ENCODE data around the gene CLRN2. TPM values are rescaled to one million over a fixed set of nuclear protein-coding genes. Genes with fewer than 3 reads are reported as not detected.
"Not testable (repeated sequence)": the region's sequence is repeated elsewhere in the genome, so short reads cannot be mapped to it uniquely, and the experiment has no call there.

The CLRN2 gene
- polyA plus RNA-seq, 3 donors from 2014 or later: not detected

GRCh38 chr4:17537060-17537459, 22.1 kb downstream of the CLRN2 start:
- not testable (repeated sequence) for H3K4me3 Mint-ChIP-seq, DNase-seq, H3K27ac Mint-ChIP-seq

GRCh38 chr4:17544205-17544604, 29.2 kb downstream of the CLRN2 start:
- H3K4me1 Mint-ChIP-seq: peaks cover 0 to 3% of the 10 kb centered on the region in 2 donors
- H3K27me3 Mint-ChIP-seq (ENCODE audit: low read depth in 3 of 3): peaks cover 0 to 8% (median 0%) of the 10 kb centered on the region in 3 donors

More at GRCh38 chr4:17537060-17537459, 22.1 kb downstream of the CLRN2 start:
- H3K36me3 Mint-ChIP-seq; H3K27me3 Mint-ChIP-seq (ENCODE audit: low read depth in 3 of 3); H3K9me3 Mint-ChIP-seq; H3K4me1 Mint-ChIP-seq: not testable (repeated sequence)

GRCh38 chr4:17544831-17545234, 29.9 kb downstream of the CLRN2 start:
- H3K4me3 Mint-ChIP-seq: no peak overlapping the region
- peaks cover 0 to 6% of the 10 kb centered on the region in 2 donors for H3K4me1 Mint-ChIP-seq
- no peaks in the 10 kb centered on the region for H3K36me3 Mint-ChIP-seq
- H3K9me3 Mint-ChIP-seq: no peaks in the 10 kb centered on the region
- H3K27ac Mint-ChIP-seq: no peak overlapping the region
- H3K27me3 Mint-ChIP-seq (ENCODE audit: low read depth in 3 of 3): peaks cover 0 to 8% (median 3%) of the 10 kb centered on the region in 3 donors
- DNase-seq: no peak

More at GRCh38 chr4:17544205-17544604, 29.2 kb downstream of the CLRN2 start:
- Mint-ChIP-seq H3K4me3 (no peak overlapping the region), H3K27ac (no peak overlapping the region), H3K36me3 (no peaks in the 10 kb centered on the region), H3K9me3 (no peaks in the 10 kb centered on the region)
- DNase-seq: no peak

GRCh38 chr4:17545374-17546140, 30.6 kb downstream of the CLRN2 start:
- Mint-ChIP-seq H3K4me1 (peaks cover 0 to 6% of the 10 kb centered on the region in 2 donors), H3K36me3 (no peaks in the 10 kb centered on the region), H3K27me3 (ENCODE audit: low read depth in 3 of 3) (peaks cover 0 to 9% (median 3%) of the 10 kb centered on the region in 3 donors), H3K9me3 (no peaks in the 10 kb centered on the region), H3K4me3 (no peak overlapping the region), H3K27ac (no peak overlapping the region)
- no peak for DNase-seq

- no peak for DNase-seq
- Mint-ChIP-seq H3K4me3 (peak overlapping the region in 1 of 5 donors; percentile 15), H3K4me1 (peaks cover 0 to 6% of the 10 kb centered on the region in 2 donors), H3K27ac (no peak overlapping the region), H3K36me3 (no peaks in the 10 kb centered on the region), H3K9me3 (no peaks in the 10 kb centered on the region), H3K27me3 (ENCODE audit: low read depth in 3 of 3) (peaks cover 3 to 9% (median 3%) of the 10 kb centered on the region in 3 donors)
Observed at GRCh38 chr4:17546222-17546621, 31.3 kb downstream of the CLRN2 start.

GRCh38 chr4:17546678-17547077, 31.7 kb downstream of the CLRN2 start:
- peaks cover 3 to 9% (median 3%) of the 10 kb centered on the region in 3 donors for H3K27me3 Mint-ChIP-seq (ENCODE audit: low read depth in 3 of 3)
- H3K27ac Mint-ChIP-seq: no peak overlapping the region
- H3K36me3 Mint-ChIP-seq: no peaks in the 10 kb centered on the region
- H3K9me3 Mint-ChIP-seq: no peaks in the 10 kb centered on the region
- H3K4me1 Mint-ChIP-seq: peaks cover 0 to 6% of the 10 kb centered on the region in 2 donors
- no peak overlapping the region for H3K4me3 Mint-ChIP-seq
- no peak for DNase-seq

GRCh38 chr4:17550549-17550948, 35.6 kb downstream of the CLRN2 start:
- Mint-ChIP-seq H3K27ac (no peak overlapping the region), H3K9me3 (peaks cover 0 to 2% (median 0%) of the 10 kb centered on the region in 6 donors), H3K4me3 (peak overlapping the region in 1 of 5 donors; percentile 4), H3K4me1 (peaks cover 0 to 6% of the 10 kb centered on the region in 2 donors), H3K27me3 (ENCODE audit: low read depth in 3 of 3) (peaks cover 5 to 13% (median 8%) of the 10 kb centered on the region in 3 donors), H3K36me3 (no peaks in the 10 kb centered on the region)
- no peak for DNase-seq

- no peak overlapping the region for H3K27ac Mint-ChIP-seq
- DNase-seq: no peak
- no peak overlapping the region for H3K4me3 Mint-ChIP-seq
- peaks cover 0 to 2% (median 0%) of the 10 kb centered on the region in 6 donors for H3K9me3 Mint-ChIP-seq
- H3K36me3 Mint-ChIP-seq: no peaks in the 10 kb centered on the region
- peaks cover 0 to 6% of the 10 kb centered on the region in 2 donors for H3K4me1 Mint-ChIP-seq
- H3K27me3 Mint-ChIP-seq (ENCODE audit: low read depth in 3 of 3): peaks cover 5 to 13% (median 8%) of the 10 kb centered on the region in 3 donors
Observed at GRCh38 chr4:17552427-17552826, 37.5 kb downstream of the CLRN2 start.

GRCh38 chr4:17554568-17554967, 39.6 kb downstream of the CLRN2 start:
- no peaks in the 10 kb centered on the region for H3K36me3 Mint-ChIP-seq
- peaks cover 0 to 2% (median 0%) of the 10 kb centered on the region in 6 donors for H3K9me3 Mint-ChIP-seq
- H3K27ac Mint-ChIP-seq: no peak overlapping the region
- no peaks in the 10 kb centered on the region for H3K4me1 Mint-ChIP-seq
- H3K27me3 Mint-ChIP-seq (ENCODE audit: low read depth in 3 of 3): peaks cover 5 to 13% (median 5%) of the 10 kb centered on the region in 3 donors
- no peak for DNase-seq
- no peak overlapping the region for H3K4me3 Mint-ChIP-seq

- H3K36me3 Mint-ChIP-seq: no peaks in the 10 kb centered on the region
- peaks cover 0 to 2% (median 0%) of the 10 kb centered on the region in 6 donors for H3K9me3 Mint-ChIP-seq
- H3K4me1 Mint-ChIP-seq: no peaks in the 10 kb centered on the region
- no peak for DNase-seq
- H3K27me3 Mint-ChIP-seq (ENCODE audit: low read depth in 3 of 3): peaks cover 2 to 9% (median 5%) of the 10 kb centered on the region in 3 donors
- no peak overlapping the region for H3K27ac Mint-ChIP-seq
- no peak overlapping the region for H3K4me3 Mint-ChIP-seq
Observed at GRCh38 chr4:17556498-17556897, 41.5 kb downstream of the CLRN2 start.

GRCh38 chr4:17557880-17558279, 42.9 kb downstream of the CLRN2 start:
- H3K36me3 Mint-ChIP-seq: no peaks in the 10 kb centered on the region
- no peak overlapping the region for H3K27ac Mint-ChIP-seq
- peaks cover 0 to 2% (median 0%) of the 10 kb centered on the region in 6 donors for H3K9me3 Mint-ChIP-seq
- peaks cover 0 to 9% (median 5%) of the 10 kb centered on the region in 3 donors for H3K27me3 Mint-ChIP-seq (ENCODE audit: low read depth in 3 of 3)
- no peak for DNase-seq
- H3K4me1 Mint-ChIP-seq: no peaks in the 10 kb centered on the region
- no peak overlapping the region for H3K4me3 Mint-ChIP-seq

GRCh38 chr4:17558941-17559708, 44.2 kb downstream of the CLRN2 start:
- no peak overlapping the region for H3K27ac Mint-ChIP-seq
- peaks cover 0 to 9% (median 5%) of the 10 kb centered on the region in 3 donors for H3K27me3 Mint-ChIP-seq (ENCODE audit: low read depth in 3 of 3)
- peaks cover 0 to 2% (median 0%) of the 10 kb centered on the region in 6 donors for H3K9me3 Mint-ChIP-seq
- no peaks in the 10 kb centered on the region for H3K4me1 Mint-ChIP-seq
- DNase-seq: no peak
- H3K36me3 Mint-ChIP-seq: no peaks in the 10 kb centered on the region
- H3K4me3 Mint-ChIP-seq: no peak overlapping the region

- H3K27ac Mint-ChIP-seq: no peak overlapping the region
- H3K36me3 Mint-ChIP-seq: no peaks in the 10 kb centered on the region
- peaks cover 0 to 8% (median 4%) of the 10 kb centered on the region in 3 donors for H3K27me3 Mint-ChIP-seq (ENCODE audit: low read depth in 3 of 3)
- H3K4me3 Mint-ChIP-seq: no peak overlapping the region
- no peak for DNase-seq
- H3K4me1 Mint-ChIP-seq: no peaks in the 10 kb centered on the region
- H3K9me3 Mint-ChIP-seq: peaks cover 0 to 2% (median 0%) of the 10 kb centered on the region in 6 donors
Observed at GRCh38 chr4:17559709-17560048, 44.7 kb downstream of the CLRN2 start.

GRCh38 chr4:17560065-17560673, 45.2 kb downstream of the CLRN2 start:
- H3K27ac Mint-ChIP-seq: no peak overlapping the region
- no peak for DNase-seq
- H3K36me3 Mint-ChIP-seq: no peaks in the 10 kb centered on the region
- no peaks in the 10 kb centered on the region for H3K4me1 Mint-ChIP-seq
- H3K4me3 Mint-ChIP-seq: no peak overlapping the region
- H3K27me3 Mint-ChIP-seq (ENCODE audit: low read depth in 3 of 3): peaks cover 0 to 3% (median 1%) of the 10 kb centered on the region in 3 donors
- H3K9me3 Mint-ChIP-seq: no peaks in the 10 kb centered on the region
